Activated CD4-positive, CD25-positive, alpha-beta regulatory T cell (primary cell): ENCODE measurements around the gene PUS3.
"Not testable (repeated sequence)": the region's sequence is repeated elsewhere in the genome, so short reads cannot be mapped to it uniquely, and the experiment has no call there.

Source experiments
- DNase-seq, 4 experiments: peaks; one replicate each; lab custom pipeline; 2025; lab: John Stamatoyannopoulos, UW

PUS3 gene

DNA sequence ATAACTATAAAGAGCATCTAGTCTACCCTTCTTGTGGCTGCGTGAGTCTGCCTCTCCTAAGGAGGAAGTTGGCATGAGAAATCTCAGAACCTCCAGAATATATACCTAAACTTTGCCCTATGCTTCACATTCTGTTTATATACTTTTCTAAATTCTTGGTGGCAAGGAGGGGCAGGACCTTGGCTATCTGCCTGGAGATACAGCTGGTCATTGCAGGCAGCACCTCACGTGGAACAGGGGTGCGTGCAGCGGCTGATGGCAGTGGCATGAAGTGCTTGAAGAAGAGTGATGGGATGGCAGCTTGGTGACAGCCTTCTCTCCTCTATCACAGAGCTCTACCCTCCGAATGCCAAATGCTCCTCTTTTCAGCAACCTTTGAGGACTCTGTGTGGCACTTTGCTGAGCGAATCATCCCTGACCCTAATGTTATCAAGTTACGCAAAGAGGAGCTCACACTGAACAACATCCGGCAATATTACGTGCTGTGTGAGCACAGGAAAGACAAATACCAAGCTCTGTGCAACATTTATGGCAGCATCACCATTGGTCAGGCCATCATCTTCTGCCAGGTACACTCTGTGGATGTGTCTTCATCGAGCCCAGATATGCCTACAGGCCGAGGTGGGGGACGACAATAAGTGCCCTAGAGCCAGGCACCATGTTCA lies 13.8 kb upstream of the PUS3 start:
- no peak for DNase-seq

DNA sequence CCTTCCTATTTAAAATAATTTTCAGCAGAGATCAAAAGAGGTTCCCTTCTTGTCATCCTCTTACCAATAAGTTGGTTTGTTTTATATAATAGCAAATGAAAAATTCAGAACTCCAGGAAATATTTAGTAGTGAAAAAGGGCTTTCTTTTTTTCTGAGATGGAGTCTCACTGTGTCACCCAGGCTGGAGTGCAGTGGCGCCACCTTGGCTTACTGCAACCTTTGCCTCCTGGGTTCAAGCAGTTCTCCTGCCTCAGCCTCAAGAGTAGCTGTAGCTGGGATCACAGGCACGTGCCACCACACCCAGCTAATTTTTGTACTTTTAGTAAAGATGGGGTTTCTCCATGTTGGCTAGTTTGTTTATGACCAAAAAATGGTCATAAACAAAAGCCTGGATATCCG lies 11.6 kb upstream of the PUS3 start:
- DNase-seq = not testable (repeated sequence)

GRCh38 chr11:125910226-125910849 lies 7.3 kb upstream of the PUS3 start:
- DNase-seq = no peak

- no peak for DNase-seq
Measured at GRCh38 chr11:125904678-125905077, 1.7 kb upstream of the PUS3 start.

DNA sequence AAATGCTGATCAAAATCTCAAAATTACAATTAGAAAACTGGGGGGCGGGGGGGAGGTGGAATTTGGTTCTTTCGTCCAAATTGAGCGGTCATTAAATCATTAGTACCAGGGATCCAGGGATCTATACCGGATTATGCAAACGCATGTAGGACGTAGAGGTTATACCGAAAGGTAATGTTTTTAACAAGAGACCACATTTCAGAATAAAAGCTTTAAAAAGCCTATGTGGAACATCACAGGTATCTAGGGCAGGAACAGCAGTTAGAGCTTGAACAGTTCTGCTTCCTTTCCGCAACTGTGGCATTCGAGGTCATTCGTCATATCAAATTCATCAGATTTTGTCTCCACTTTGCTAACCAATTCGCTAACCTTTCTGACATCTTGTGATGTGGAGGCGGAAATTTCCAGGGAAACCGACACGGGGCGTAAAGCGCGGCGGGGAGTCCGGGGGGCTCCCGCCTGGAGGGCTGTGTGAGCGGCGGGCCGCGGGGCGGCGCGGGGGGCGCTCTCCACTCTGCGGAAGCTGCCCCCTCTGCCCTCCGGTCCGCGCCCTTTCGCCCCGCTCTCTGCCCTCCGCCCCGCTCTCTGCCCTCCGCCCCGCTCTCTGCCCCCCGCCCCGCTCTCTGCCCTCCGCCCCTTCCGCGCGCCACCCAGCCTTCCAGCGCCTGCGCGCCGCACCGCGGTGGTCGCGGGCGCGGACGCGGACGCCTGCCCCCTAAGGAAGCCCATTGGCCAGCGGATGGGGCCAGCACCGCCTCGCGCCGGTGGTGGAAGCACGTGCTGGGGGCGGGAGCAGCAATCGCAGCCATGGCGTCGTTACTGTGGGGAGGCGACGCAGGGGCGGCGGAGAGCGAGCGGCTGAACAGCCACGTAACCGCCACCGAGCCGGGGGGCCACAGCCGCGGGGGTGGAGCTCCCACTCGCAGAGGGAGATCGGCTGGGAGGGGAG lies 979 bp upstream of the PUS3 start, which contains the start of gene DDX25:
TSS of gene DDX25 (plus strand) at position 798 of the 949 bp plus-strand sequence. CDS start at position 808, 10 bp downstream.
- no peak for DNase-seq

- DNase-seq = no peak
Measured at GRCh38 chr11:125902277-125902926, 604 bp downstream of the PUS3 start.

GRCh38 chr11:125901872-125902271 lies 1.1 kb downstream of the PUS3 start:
- DNase-seq = no peak

GRCh38 chr11:125892994-125893393 lies 10.0 kb downstream of the PUS3 start:
- no peak for DNase-seq

- no peak for DNase-seq
Measured at GRCh38 chr11:125892071-125892470, 10.9 kb downstream of the PUS3 start.

DNA sequence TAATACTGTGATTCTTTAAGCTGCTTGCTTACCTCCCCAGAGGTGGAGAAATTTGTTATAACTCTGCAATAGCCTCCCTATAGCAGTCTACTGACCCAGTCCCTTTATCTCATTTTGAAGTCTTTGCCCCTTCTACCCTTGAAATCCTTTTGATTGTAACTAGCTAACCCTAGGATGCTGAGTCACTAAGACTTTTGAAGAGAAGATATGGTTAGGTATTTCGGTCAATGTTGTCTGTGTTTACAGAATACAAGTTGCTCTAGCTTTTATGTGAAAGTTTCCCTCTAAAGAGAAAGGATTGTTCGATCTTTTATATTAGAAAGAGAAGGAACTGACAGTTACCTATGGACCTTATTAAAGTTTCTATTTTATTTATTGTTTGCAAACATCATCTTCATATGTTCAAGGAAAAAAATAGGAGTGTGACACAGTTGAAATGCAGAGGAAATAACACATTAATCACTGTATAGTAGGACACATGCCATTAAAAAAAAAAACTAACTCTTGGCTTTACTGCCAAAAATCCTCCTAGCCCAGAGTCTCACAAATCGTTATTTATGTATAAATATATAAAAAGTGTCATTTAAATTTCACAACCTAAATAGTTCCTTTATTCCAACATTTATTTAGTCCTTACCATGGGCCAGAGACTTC lies 12.4 kb downstream of the PUS3 start:
- DNase-seq = no peak

DNA sequence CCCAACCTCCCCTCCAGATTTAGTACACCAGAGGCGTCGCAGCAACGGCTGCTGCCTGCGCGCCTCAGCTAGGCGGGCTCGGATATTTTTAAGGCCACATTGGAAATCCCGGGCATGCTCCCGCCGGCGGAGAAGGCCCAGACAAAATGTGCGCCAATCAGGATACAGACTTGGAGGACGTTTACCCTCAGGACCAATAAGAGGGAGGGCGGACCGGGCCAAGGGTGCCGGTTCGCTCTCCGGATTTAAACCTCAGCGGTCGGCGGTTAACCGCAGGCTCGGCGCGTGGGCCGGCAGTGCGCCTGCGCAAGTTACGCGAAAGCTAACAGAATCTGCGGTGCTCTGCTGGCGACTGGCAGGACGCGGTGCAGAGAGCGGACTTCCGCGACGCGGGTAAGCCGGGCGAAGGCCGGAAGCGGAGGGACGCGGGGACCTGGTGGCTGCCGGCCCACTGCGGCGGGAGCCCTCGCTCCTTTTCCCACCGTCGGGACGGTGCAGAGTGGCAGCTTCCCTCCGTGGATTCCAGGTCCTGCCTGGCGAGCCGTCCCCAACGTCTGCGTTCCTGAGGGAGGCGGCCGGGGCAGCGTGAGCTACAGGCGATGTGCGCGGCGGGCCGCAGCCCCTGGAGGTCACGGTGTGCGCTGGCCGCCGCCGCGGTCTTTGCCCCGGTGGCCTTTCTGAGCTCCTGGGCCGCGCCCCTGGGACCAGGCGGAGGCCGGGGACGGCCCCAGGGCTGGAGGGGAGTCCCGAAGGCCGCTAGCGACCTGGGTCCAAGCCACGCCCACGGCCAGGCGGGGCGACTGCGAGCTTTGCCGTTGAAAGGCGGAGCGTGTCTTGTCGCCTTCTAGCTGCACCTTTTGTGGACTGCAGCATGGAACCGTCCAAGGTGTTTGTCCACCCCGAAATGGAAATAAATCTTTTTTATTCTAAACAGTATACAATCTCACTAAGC lies 15.4 kb downstream of the PUS3 start, which contains the start of gene HYLS1:
TSS of gene HYLS1 (plus strand) at position 296 of the 952 bp plus-strand sequence. CDS start 11,701 bp downstream, outside the sequence.
- peak; percentile 80 to 93 (median 85) for DNase-seq

- peak in 2 of 4 experiments; percentile 23 to 27 for DNase-seq
Measured at GRCh38 chr11:125886997-125887372, 16.0 kb downstream of the PUS3 start.

GRCh38 chr11:125883375-125883774 lies 19.6 kb downstream of the PUS3 start:
- DNase-seq = no peak

DNA sequence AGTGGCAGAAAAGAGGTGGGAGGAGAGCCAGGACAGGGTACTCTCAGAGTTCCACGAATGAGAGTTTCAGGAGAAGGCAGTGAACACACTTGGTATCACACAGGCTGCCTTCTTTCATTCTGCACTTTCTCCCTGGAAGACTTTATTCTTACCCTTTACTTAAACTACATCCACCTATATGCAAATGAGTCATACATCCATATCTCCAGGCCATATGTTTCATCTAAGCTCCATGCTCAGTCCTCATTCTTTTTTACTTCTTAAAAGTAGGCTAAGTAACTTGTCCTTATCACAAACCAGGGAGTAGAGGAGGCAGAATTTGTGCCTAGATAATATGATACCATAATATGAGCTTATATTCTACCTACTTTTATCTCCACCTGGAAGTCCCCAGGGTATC lies 21.7 kb downstream of the PUS3 start:
- no peak for DNase-seq

DNA sequence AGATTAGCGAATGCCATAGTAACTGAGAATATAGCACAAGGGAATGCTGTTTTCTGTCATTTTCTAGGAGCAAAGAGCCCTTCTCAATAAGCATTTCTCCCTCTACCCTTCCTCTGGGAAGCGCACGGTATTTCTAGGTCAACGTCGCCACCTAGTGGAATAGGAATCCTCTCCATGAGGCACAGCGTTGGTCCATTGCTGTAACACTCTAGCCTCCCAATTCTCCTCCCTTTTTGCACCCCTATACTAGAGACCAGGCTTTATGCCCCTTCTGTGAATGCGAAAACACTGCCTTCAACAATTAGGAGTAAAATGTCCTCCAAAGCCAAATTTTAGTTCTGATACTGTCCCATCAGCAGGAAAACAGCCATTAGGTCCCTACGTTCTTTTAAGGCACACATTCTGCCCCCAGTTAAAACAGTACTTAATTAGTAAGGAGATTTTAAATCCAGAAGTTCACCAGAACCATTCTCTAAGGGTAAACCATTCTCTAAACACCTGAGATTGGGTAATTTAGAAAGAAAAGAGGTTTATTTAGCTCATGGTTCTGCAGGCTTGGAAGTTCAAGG lies 28.4 kb downstream of the PUS3 start:
- DNase-seq = peak in 2 of 4 experiments; percentile 2

DNA sequence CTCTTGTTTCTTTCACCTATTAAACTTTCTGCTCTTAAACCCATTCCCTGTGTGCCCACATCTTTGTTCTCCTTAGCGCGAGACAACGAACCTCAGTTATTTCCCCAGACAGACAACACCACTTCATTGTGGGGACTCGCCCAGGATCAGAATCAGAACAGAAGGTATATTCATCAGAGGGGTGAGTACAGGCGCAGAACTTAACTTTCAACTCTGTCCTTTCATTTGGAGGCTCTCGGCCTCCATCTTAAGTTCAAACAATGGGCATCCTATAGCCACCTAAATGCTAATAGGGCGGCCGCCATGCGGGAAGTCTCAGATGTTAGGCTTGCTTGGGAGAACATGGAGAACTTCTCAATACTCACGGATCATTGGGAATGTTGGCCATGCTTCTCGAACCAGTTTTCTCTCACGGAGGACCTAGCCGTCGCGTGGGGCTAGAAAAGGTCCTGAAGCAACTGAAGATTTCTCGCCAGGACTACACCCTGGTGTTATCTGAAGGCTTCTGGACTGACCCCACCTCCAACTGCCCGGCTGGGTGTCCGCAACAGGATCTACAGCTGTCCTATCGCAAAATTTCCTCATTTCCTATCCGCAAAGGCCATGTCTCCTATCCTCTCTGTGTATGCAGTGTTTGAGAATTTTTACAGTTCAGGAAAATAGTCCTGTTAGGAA lies 29.0 kb downstream of the PUS3 start:
- no peak for DNase-seq

DNA sequence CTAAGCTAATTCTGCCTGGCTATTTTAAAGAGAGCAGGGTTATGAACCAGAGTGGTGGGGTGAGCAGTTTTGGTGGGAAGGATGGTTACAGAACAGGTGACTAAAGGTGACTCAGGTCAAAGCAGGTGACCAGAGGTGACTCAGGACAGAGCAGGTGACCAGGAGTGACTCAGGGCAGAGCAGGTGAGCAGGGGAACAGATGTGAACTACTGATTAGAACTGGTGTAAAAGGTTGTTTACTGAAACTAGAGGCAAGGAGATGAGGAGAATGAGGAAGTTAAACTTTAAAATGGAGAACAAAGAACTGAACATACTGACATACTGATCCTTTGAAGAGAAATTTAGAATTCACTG lies 30.9 kb downstream of the PUS3 start:
- no peak for DNase-seq

DNA sequence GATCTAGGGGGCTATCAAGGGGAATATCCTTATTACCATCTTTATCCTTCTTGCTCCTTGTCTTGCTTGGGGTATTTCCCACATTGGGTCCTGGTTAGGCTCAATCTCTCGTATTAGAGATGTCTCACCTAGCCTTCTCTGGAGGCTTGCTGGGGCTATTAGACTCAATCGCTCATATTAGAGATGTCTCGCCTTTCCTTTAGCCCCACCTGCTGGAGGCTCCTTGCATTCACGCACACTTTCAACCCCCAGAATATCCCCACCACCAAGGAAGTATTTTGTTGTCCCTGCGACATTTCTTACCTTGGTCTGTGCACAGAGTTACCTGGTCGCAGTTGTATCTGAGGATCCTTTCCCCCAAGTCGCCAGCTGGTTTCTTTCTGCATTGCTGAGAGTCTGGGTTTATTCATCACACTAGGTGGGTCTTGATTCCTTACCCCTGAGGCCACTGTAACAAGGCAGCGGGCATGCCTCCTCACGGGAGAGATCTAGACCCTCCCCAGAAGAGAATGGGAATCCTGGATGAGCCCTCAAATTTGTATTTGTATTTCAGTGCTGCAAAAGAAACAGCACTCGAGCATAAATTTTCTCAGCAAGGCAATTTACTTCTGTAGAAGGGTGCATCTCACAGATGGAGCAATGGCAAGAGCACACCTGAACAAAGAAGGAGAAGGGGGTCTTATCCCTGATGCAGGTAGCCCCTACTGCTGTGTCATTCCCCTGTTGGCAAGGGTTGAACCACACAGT lies 31.4 kb downstream of the PUS3 start:
- DNase-seq = peak in 1 of 4 experiments; percentile 3

DNA sequence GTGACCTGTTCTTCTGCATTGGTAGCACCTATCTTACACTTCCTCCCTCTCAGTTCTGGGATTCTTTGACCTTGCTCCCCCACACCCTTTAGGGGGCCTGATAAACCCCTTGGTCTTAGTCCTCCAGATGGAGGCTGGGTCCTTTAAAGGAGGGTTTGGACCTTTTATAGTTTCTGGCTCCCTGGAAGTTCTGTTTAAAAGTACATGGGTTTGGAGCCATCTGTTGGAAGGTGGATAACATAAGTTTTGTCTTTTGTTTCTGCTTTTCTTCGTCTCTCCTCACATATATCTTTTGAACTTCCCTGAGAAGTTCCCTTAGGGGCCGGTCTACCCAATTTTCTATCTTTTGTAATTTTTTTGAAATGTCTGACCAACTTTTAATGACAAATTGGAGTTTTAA lies 33.5 kb downstream of the PUS3 start:
- DNase-seq = no peak
